ENCODE data around the gene FKBP5.

- TF ChIP-seq CTCF (IDR thresholded peaks at IDR 0.05; ENCODE audit: insufficient read depth, low read depth, low read length) (no peak), EZH2 (IDR thresholded peaks at IDR 0.05; ENCODE audit: insufficient read depth, low read length) (no peak)
Observed at GRCh38 chr6:35622283-35622682, 66.4 kb downstream of the FKBP5 start.

All from astrocyte (in vitro differentiated cells and primary cell).